HG02571 (cell line): ENCODE results near the gene CLCN7.

Source experiments
- ATAC-seq: cut with Tn5 transposase; IDR thresholded peaks from one replicate; pipeline ENCODE4 v1.9.1; 2021; ENCODE audit warnings: mild to moderate bottlenecking, moderate library complexity; ENCODE audit not compliant: unreplicated experiment

Gene CLCN7

DNA sequence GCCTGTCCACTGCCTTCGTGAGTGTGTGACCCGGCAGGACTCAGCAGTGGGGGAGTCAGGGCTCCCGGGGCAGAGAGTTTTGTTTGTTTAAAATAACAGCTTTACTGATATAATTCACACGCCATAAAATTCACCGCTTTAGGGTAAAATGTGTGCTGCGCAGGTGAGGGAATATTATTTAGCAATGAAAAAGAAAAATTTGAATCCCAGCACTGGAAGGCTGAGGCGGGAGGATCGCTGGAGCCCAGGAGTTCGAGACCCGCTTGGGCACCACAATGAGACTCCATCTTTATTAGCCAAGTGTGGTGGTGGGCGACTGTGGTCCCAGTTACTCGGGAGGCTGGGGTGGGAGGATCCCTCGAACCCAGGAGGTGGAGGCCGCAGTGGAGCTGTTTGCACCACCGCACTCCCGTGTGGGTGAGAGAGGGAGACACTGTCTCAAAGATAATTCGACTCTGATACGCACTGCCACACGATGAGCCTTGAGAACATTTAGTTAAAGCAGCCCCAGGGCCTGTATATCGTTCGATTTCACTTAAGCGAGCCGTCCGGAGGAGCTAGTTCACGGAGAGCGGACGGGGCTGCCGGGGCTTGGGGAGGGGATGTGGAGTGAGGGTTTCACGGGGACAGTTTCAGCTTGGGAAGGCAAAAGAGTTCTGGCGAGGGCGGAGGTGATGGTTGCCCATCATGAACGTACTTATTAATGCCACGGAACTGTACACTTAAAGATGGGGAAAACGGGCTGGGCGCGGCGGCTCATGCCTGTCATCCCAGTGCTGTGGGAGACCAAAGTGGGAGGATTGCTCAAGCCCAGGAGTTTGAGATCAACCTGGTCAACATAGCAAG is 28.5 kb upstream of the CLCN7 start:
- ATAC-seq, result no peak

DNA sequence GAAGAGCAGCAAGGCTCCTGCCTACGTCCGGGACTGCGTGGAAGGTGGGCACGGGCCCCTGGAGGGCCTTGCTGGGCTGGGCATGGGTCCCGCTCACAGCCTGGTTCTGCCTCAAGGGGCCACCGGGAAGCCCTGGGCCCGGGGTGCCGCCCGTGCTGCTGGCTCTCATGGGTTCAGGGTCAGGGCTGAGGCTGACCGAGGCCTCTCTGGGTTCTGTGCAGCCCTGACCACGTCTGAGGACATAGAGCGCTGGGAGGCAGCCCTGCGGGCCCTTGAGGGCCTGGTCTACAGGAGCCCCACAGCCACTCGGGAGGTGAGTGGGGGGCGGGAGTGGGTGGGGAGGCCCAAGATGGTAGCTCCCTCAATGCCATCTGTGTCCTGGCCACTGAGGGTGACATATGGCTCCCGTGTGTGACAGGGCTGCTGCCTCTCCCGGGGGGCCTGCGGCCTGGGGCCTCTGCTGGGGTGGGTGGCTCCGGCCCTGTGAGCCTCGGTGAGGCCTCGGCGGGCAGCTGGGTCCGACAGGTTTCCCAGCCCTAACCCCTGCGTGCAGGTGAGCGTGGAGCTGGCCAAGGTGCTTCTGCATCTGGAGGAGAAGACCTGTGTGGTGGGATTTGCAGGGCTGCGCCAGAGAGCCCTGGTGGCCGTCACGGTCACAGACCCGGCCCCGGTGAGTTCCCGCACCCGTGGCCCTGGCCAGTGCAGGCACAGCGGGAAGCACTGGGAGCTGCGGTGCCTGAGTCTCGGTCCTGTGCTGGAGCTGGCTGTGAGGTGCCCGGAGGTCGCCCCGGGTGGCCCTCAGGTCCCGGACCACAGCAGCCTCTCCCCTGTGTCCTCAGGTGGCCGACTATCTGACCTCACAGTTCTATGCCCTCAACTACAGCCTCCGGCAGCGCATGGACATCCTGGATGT is 27.5 kb upstream of the CLCN7 start:
- ATAC-seq, result no peak

DNA sequence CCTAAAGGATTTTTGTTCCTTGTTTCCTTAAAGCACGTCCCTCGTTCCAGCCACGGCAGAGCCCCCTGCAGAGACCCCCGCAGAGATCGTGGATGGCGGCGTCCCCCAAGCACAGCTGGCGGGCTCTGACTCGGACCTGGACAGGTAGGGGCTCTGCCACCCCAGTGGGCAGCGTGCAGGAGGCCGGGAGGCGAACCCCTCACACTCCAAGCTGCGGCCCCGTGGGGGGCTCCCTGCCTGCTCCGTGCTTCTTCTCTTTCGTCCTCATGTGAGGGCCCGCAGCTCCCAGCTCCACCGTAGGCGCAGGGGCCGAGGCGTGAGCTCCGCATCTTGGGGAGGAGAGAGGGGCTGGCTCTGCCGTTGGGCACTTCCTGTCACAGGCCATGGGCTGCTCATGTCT is 26.8 kb upstream of the CLCN7 start:
- no peak for ATAC-seq

DNA sequence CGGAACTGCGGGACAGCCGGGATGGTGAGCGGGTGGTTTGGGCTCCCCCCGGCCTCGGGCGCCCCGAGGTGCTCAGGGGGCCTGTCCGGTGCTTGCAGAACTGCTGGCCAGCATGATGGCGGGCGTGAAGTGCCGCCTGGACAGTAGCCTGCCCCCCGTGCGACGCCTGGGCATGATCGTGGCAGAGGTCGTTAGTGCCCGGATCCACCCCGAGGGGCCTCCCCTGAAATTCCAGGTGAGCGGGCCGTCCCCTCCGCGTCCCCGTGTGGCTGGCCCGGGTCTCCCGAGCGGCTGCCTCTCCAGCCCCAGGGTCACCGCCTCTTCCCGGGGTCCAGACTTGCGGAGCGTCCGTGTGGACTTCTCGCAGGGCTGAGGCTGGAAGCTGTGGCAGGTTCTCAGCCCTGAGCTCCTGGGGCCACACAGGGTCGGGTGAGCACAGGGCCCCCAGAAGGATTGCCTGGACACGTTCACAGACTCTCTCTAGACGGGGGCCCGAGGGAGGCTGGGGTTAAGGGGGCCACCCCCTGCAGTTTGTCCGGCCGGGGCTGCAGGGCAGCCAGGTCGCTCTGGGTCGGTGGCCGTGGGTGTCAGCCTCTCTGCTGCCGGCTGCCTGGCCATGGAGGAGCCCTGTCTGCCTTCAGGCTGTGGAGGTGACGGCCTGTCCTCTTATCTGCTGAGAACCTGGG is 25.8 kb upstream of the CLCN7 start:
- no peak for ATAC-seq

DNA sequence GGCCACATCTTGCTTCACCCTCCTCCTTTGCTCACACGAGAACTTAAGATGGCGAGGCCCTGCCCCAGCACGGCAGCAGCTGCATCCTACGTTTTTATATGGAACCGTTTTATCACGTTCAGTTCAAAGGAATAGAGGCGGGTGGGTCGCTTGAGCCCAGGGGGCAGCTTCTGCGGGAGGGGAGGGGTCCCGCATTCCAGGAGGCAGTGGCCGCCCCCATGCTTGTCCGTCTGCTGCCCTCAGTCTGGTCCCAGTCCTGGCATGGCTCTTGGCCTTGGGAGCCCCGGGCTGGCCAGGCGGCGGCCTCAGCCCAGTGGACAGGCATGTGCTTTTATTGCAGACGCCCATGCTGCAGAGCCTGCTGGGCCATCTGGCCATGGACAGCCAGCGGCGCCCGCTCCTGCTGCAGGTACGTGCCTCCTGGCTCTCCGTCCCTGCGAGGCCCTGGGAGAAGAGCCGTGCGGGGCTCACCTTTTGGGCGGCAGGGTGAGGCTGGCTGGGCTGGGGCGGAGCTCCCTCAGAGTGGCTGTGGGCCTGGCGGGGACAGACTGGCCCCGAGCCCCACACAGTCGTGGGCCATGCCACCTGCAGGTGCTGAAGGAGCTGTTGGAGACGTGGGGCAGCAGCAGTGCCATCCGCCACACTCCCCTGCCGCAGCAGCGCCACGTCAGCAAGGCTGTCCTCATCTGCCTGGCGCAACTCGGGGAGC is 25.1 kb upstream of the CLCN7 start:
- ATAC-seq, result no peak

DNA sequence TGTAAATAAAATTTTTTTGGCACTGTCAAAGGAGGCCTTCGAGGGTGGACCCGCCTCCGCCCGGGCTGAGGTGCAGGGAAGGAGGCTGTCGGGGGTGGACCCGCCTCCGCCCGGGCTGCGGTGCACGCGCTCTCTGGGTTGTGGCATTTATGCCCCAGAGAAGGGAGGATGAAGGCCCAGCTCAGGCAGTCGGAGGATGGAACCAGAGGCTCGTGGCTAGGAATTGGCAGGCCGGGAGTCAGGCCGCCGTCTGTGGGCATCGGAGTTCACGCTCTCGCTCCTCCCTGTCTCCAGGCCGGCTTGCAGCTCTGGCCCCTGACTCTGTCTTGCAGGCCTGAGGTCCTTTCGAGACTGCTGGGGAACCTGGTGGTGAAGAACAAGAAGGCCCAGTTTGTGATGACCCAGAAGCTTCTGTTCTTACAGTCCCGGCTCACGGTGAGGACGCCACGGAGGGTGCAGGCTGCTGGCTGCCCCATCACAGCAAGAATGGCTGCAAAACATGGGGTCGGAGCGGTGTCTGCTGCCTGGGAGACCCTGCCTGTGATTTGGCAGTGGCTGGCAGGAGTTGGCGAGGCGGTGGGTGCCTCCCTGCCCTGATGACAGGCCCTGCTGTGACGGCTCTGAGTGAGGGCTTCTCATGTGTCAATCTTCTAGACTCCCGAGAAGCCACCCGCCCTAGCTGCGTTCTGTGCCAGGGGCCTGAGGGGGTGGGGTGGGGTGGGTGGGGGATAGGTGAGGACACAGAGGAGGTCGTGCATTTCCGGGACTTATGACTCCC is 24.3 kb upstream of the CLCN7 start:
- ATAC-seq, result no peak

DNA sequence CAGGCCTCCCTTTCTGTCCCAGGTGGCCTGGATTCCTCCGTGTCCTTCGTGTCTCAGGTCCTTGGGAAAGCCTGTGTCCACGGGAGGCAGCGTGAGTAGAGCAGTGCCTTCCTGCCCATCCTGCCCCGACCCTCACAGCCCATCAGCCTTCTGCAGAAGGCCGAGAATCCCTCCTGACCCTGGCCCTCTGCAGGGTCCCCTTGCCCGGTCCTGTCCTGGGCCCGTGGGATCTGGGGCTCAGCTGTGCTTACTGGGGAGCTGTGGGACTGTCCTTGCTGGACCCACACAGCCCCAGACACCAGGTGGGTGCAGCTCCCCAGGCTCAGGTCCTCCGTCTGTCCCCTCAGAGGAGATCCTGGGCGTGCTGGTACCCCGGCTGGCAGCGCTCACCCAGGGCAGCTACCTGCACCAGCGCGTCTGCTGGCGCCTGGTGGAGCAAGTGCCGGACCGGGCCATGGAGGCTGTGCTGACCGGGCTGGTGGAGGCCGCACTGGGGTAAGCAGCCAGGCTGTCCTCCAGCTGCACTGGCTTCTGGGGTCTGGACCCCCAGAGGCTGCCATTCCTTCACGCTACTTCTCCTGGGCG is 22.3 kb upstream of the CLCN7 start:
- ATAC-seq, result no peak

DNA sequence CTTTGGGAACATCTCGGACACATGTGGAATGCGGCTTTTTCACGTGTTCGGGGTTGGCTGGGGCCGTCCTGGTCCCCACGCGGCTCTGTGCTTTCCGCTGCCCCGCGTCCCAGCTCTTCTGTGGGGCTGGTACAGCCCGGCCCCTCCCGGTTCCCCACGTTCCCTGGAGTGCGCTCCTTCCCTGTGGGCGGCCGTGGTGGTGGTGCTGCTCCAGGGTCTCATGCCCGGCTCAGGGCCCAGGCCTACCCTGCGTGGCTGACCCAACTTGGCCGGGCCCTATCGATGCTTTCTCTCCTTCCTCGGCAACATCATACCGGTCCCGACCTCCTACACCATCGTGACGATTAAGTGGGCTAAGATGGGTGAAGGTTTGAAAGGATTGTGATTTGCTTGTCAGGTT is 21.6 kb upstream of the CLCN7 start:
- no peak for ATAC-seq

DNA sequence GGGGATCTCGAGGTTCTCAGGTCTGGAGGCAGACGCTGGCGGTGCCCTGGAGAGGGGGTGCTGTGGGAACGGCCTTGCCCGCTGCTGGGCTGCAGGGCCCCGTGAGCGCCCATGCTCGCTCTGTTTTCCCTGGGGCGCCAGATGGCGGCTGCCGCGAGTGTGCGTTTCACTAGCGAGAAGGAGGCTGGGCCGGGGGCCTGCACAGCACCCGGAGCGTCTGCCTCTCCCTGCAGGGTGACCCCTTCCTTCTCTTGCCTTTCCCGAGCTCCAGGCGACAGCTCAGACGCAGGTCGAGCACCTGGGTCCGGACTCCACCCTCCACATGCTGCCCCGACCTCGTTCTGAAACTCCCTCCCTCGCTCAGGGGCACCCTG is 21.0 kb upstream of the CLCN7 start:
- ATAC-seq, result no peak

DNA sequence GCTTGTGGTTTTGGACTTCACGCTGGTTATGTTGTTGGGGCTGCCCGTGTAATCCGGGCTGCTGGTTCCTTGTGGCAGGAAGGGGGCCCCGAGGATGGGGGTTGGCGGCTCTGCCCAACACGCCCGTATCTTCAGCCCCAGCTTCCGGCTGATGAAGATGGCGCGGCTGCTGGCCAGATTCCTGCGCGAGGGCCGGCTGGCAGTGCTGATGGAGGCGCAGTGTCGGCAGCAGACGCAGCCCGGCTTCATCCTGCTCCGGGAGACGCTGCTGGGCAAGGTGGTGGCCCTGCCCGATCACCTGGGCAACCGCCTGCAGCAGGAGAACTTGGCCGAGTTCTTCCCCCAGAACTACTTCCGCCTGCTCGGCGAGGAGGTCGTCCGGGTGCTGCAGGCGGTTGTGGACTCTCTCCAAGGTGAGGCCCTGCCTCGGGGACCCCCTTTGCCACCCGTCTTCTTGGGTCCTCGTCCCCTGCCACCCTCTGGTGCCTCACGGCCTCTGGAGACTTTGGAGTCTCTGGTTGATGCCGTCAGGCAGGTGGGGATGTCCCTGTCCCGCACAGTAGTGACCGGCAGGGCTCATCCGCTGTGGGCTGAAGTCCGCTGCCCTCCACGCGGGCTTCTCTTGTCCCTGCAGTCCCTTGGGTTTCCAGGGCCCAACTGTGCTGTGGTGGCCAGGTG is 20.5 kb upstream of the CLCN7 start:
- no peak for ATAC-seq

DNA sequence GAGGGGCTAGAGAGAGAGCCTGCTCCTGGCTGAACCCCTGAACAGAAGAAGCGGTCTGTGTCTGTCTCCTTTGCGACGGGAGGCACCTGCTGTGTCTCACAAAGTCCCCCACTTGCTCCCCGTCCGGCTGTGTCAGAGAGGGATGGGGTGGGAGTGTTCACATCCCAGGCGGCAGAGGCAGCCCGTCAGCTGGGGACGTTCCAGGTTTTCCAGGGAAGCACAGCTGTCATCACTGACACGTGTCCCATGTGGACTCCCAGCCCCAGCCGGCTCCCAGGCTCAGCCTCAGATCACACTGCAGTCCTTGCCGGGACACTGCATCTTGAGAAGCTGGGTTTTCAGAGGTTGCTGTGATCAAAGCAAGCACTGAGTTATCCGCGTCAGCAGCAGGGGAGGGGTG is 19.9 kb upstream of the CLCN7 start:
- ATAC-seq, result no peak

DNA sequence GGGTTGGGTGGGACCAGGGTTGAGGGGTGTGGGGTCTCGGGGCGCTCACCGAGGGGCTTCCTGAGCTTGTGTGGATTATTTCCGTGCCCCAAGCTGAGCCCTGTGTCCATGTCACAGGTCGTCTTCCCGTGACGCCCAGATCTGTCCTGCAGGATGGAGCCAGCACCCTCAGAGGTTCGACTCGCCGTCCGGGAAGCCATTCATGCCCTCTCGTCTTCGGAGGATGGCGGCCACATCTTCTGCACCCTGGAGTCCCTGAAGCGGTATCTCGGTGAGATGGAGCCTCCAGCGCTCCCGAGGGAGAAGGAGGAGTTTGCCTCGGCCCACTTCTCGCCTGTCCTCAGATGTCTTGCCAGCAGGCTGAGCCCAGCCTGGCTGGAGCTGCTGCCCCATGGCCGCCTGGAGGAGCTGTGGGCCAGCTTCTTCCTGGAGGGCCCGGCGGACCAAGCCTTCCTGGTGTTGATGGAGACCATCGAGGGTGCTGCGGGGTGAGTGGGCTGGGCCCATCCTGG is 19.4 kb upstream of the CLCN7 start:
- no peak for ATAC-seq

DNA sequence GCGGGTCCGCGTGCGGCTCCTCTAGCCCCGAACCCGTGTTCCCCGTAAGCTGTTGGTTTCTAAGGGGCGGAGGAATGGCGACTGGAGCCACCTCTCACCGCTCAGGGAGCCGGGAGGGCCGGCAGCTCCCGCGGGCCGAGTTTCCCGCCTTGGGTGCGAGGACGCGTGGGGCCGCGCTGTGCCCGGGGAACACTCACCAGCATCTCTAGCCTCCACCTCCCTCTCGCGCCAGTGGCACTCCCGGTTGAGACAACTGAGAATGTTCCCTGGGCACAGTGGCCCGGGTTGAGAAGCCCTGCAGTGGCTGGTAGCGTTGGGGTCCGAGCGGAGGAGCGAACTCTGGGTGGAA is 18.9 kb upstream of the CLCN7 start:
- no peak for ATAC-seq

DNA sequence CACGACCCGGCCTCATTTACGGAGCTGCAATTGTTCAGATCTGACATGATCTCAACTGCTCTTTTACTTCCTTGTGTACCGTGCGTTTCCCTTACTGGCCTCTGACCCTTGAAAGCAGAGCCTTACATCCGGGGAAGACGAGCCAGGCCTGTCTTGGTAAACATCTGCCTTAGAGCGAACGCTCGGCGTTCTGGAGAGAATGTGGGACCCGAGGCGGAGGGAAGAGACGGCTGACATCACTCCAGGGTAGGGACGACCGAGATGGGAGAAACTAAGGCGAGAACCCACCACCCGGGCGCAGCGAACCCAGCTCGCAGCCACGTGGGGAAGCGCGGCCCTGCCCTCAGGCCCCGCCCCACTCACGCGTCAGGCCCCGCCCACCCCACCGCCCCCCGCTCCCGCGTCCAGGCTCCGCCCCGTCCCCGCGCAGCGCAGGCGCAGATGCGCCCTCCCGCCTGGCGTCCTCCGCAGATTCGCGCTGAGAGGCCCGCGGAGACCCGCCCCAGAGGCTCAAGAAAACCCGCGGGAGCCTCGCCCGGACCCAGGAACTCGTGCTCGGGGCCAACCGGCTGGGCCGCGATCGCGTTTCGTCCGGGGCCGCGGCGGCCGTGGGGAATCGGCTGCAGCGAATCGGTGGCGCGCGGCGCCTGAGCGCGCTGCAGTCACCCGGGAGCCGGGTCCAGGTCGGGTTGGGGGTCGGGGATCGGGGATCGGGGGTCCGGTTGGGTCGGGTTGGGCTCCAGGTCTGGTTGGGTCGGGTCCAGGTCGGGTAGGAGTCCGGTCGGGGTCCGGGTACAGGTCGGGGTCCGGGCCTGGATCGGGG is 18.3 kb upstream of the CLCN7 start, which contains the start of gene TELO2:
Gene TELO2 (plus strand): TSS at position 438 of the 823 bp plus-strand sequence. CDS start 922 bp downstream, outside the sequence.
- ATAC-seq, result peak; percentile 52

DNA sequence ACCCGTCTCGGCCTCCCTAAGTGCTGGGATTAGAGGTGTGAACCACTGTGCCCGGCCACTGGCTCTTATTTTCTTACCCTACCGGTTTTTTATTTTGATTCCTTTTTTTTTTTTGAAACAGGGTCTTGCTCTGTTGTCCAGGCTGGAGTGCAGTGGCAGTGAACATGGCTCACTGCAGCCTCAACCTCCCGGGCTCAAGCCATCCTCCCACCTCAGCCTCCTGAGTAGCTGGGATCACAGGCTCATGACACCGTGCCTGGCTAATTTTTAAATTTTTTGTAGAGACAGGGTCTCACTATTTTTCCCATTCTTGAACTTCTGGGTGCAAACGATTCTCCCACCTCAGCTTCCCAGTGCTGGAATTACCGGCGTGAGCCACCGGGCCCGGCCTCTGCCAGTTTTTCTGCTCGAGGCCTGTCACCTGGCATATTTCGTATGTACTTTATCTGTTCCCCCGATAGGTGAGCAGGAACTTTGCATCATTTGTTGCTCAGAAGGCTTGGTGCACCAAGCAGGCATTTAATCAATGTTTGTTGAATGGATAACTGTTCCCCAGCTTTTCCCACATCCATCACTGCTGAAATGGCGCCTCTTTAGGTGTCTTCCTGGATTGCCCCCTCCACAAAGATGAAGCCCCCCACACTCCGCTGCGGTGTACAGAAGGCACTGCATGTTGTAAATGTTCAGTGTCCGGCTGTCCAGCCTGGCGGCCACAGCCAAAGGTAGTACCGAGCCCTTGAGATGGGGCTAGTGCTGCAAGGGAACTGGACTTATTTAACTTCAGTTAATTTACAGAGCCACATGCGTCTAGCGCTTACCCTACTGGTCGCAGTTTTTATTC is 17.5 kb upstream of the CLCN7 start:
- ATAC-seq, result no peak

DNA sequence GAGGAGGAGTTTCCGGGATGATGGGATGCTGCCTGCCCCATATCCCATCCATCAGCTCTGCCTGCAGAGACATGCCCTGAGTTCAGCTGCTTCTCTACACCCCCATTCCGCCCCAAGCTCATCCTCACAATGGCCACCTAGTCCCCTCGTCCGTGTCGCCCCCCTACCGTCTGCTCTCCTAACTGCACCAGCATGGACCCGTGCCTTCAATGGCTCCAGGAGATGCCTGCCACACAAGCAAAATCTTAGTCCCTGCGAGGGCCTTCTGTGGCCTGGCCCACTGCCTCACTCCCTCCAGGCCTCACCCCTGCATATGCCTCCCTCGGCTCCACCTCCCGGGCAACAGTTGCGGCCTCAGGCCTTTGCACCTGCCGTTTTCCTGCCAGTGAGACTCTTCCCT is 16.5 kb upstream of the CLCN7 start:
- no peak for ATAC-seq

DNA sequence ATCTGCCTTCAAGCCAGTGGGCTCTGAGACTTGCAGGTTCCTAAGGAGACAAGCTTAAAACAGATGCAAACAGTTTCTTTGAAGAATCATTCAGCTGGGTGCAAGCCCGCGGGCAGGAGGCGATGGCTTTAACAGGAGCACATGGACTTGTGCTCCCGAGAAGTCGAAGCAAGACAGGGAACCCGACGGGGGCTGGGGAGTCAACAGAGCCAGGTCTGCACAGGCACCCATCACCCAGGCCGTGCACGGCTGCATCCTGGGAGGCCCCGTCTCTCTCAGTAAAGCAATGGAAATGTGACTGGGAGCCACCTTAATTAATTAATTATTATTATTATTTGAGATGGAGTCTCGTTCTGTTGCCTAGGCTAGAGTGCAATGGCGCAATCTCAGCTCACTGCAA is 14.2 kb upstream of the CLCN7 start:
- no peak for ATAC-seq
